Ovary (tissue), 9 donors: ENCODE results near the gene TMEM169. TPM values are rescaled to one million over a fixed set of nuclear protein-coding genes. Genes with fewer than 3 reads are reported as not detected.

ENCODE experiments used
- DNase-seq, 5 donors: peaks; one replicate each; pipeline ENCODE4 v3.0.0-alpha.2; 2019 to 2020
- H3K27ac ChIP-seq, 2 donors: fragments of 200-600 bp; one replicate each; pipeline versions ENCODE4 v1.5.1 to v1.8.0; 2019 to 2022
- H3K27me3 ChIP-seq: fragments of 200-600 bp; one replicate; pipeline ENCODE4 v1.8.0; 2022
- H3K36me3 ChIP-seq: fragments of 200-600 bp; sonication (generic); one replicate; pipeline ENCODE4 v1.5.1; 2019
- H3K4me1 ChIP-seq: one replicate; pipeline ENCODE4 v1.8.1; 2013; ENCODE audit warnings: mild to moderate bottlenecking, moderate library complexity; ENCODE audit not compliant: insufficient read depth
- H3K4me3 ChIP-seq: fragments of 200-600 bp; sonication (generic); one replicate; pipeline ENCODE4 v1.5.1; 2017
- H3K9me3 ChIP-seq, 2 donors: fragments of 200-600 bp in 1 of 2; sonication (generic) in 1 of 2; one replicate each; pipeline versions ENCODE4 v1.5.1 to v1.8.1; 2013 to 2019; ENCODE audit warnings: mild to moderate bottlenecking in 1 of 2, moderate library complexity in 1 of 2
- EP300 ChIP-seq: sonication (generic); formaldehyde crosslinking; IDR thresholded peaks from one replicate; pipeline ENCODE4 v1.6.1; 2017; ENCODE audit warnings: antibody characterized with exemption
- POLR2A ChIP-seq: fragments of 450-650 bp; IDR thresholded peaks from one replicate; pipeline ENCODE4 v1.6.1; 2017; ENCODE audit warnings: antibody characterized with exemption, mild to moderate bottlenecking, moderate library complexity
- WGBS, 3 donors: extraction: QIAGEN DNeasy Blood & Tissue Kit in 1 of 3; methylation state at CpG; one replicate each; pipeline versions ENCODE4 v1.1.5 to v1.1.7; 2013 to 2017; 5-methylcytosine and 5-hydroxymethylcytosine counted together
- intact Hi-C, 4 donors: fragments of 100-400 bp; cut with DNase I; formaldehyde crosslinking; loops; one replicate each; pipeline versions ENCODE4 v1.11.0 to v1.15.1; 2022 to 2023
- polyA plus RNA-seq, 2 donors: library from polyadenylated mRNA; stranded (reverse); fragments of 200-250 nt in 1 of 2; fragments of 350-450 nt in 1 of 2; fragmentation: Illumina TruSeq in 1 of 2; extraction: RNeasy Lipid Tissue Mini Kit (QIAGEN cat#74804) in 1 of 2; gene quantifications; one replicate each; pipeline ENCODE4 v1.2.3, GENCODE V29; 2013 to 2014
- total RNA-seq, 7 donors: library from RNA; depleted of rRNA in 2 of 7; stranded (reverse); fragments of >200 nt in 2 of 7; fragmentation: NEBNext Ultra II Directional in 3 of 7; extraction: Animal tissue kit (Norgen Biotek cat#: 25700) in 3 of 7; gene quantifications; one replicate each; pipeline versions ENCODE4 v1.1.0 to v1.2.4, GENCODE V29; 2016 to 2023
- TF ChIP-seq, protein P1 (sequence below), 3 donors: fragments of 450-650 bp in 2 of 3; fragments of 200-600 bp in 1 of 3; IDR thresholded peaks; one replicate each; pipeline versions ENCODE4 v1.5.1 to v1.8.0; 2016 to 2022; ENCODE audit warnings: antibody characterized with exemption in 3 of 3, mild to moderate bottlenecking in 1 of 3
- donor health status: DM: no; HTN: no; CAD: no; lungs with moderate emphysema.
- donor health status: DM: no; HTN: no; CAD: no.
- donor health status: Bipolar disorder and iron deficiency.
- donor health status: DM: yes; HTN: yes; CAD: no.
- donor health status: DM: no; HTN: no; CAD: no.
- donor health status: DM: yes; HTN: yes; CAD: no.

TMEM169 gene
- total and polyA plus RNA-seq, 9 donors: 0.24 to 0.79 (median 0.37) TPM

DNA sequence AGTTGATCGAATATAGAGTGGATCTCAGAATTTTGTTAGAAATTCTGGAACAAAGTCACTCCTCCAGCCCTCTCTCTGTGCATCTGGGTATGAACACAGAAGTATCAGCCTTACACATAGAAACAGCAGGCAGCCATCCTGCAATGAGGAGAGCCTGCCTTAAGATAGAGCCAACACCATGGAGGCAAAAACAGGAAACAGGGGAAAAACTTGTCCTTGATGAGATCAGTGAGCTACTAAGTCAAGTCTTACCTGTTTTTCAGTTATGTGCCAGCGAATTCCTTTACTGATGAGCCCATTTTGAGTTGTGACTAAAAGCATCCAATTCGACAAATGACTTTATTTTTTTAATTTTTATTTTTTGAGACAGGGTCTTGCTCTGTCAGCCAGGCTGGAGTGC, 41.8 kb upstream of the TMEM169 start:
- intact Hi-C loops: loop anchor here in 1 of 4 donors (10.0 kb wide), 1 partner anchor 625 kb away; no protein-coding TSS in a partner anchor
- Histone ChIP-seq H3K36me3 (no peaks in the 10 kb centered on the region), H3K27ac (no peak overlapping the region), H3K27me3 (no peaks in the 10 kb centered on the region), H3K4me3 (no peak overlapping the region), H3K9me3 (no peaks in the 10 kb centered on the region), H3K4me1 (no peaks in the 10 kb centered on the region)
- no peak for TF ChIP-seq POLR2A
- TF ChIP-seq, protein P1, sequence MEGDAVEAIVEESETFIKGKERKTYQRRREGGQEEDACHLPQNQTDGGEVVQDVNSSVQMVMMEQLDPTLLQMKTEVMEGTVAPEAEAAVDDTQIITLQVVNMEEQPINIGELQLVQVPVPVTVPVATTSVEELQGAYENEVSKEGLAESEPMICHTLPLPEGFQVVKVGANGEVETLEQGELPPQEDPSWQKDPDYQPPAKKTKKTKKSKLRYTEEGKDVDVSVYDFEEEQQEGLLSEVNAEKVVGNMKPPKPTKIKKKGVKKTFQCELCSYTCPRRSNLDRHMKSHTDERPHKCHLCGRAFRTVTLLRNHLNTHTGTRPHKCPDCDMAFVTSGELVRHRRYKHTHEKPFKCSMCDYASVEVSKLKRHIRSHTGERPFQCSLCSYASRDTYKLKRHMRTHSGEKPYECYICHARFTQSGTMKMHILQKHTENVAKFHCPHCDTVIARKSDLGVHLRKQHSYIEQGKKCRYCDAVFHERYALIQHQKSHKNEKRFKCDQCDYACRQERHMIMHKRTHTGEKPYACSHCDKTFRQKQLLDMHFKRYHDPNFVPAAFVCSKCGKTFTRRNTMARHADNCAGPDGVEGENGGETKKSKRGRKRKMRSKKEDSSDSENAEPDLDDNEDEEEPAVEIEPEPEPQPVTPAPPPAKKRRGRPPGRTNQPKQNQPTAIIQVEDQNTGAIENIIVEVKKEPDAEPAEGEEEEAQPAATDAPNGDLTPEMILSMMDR (IDR thresholded peaks at IDR 0.05): no peak
- TF ChIP-seq EP300: no peak
- DNase-seq: no peak
- 93 to 95% (median 94%) methylated on average over 3 of the region's 3 CpGs for WGBS, 3 donors

DNA sequence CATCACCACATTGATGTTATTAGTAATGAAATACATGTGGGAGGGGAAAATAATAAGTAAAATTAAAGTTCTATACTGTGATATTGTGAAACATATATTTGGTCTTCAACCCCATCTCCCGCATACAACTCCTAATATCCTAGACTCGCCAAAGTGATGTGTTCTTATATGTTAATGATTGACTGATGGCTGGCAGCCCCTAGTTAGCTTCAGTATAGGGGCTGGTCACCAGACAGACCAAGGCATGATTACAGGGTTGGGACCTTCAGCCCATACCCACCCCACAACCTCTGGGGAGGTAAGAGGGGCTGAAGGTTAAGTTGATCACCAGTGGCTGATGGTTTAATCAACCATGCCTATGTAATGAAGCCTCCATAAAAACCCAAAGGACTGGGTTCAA, 40.3 kb upstream of the TMEM169 start:
- Histone ChIP-seq H3K4me1 (no peaks in the 10 kb centered on the region), H3K27me3 (no peaks in the 10 kb centered on the region), H3K4me3 (no peak overlapping the region), H3K36me3 (no peaks in the 10 kb centered on the region), H3K9me3 (no peaks in the 10 kb centered on the region), H3K27ac (no peak overlapping the region)
- TF ChIP-seq POLR2A: no peak
- TF ChIP-seq, protein P1 (IDR thresholded peaks at IDR 0.05): no peak
- no peak for TF ChIP-seq EP300
- WGBS, 3 donors: 90 to 100% (median 98%) methylated on average over 2 of the region's 2 CpGs
- no peak for DNase-seq
- intact Hi-C loops: no loop called here

- no peak overlapping the region for H3K4me3 ChIP-seq
- no peak overlapping the region for H3K27ac ChIP-seq
- WGBS, 3 donors: 84 to 97% (median 96%) methylated on average over 5 of the region's 5 CpGs
- no peak for DNase-seq
- H3K9me3 ChIP-seq: no peaks in the 10 kb centered on the region
- no peaks in the 10 kb centered on the region for H3K4me1 ChIP-seq
- no peaks in the 10 kb centered on the region for H3K36me3 ChIP-seq
- TF ChIP-seq POLR2A (no peak), EP300 (no peak)
- TF ChIP-seq, protein P1 (IDR thresholded peaks at IDR 0.05): no peak
- H3K27me3 ChIP-seq: no peaks in the 10 kb centered on the region
- intact Hi-C loops: no loop called here
These were observed 37.8 kb upstream of the TMEM169 start for GRCh38 chr2:216043949-216044348.

- Histone ChIP-seq H3K9me3 (no peaks in the 10 kb centered on the region), H3K27ac (no peak overlapping the region), H3K27me3 (no peaks in the 10 kb centered on the region), H3K4me1 (no peaks in the 10 kb centered on the region), H3K36me3 (no peaks in the 10 kb centered on the region), H3K4me3 (no peak overlapping the region)
- TF ChIP-seq, protein P1 (IDR thresholded peaks at IDR 0.05): no peak
- TF ChIP-seq POLR2A (no peak), EP300 (no peak)
- 65 to 66% (median 65%) methylated on average over 5 of the region's 5 CpGs for WGBS, 3 donors
- no peak for DNase-seq
- intact Hi-C loops: no loop called here
These were observed 36.7 kb upstream of the TMEM169 start for GRCh38 chr2:216044883-216045486.
